GM18519 (cell line): ENCODE measurements around the gene GPR142.
"Not testable (repeated sequence)": the region's sequence is repeated elsewhere in the genome, so short reads cannot be mapped to it uniquely, and the experiment has no call there.

Source experiments
- ATAC-seq: cut with Tn5 transposase; IDR thresholded peaks from one replicate; pipeline ENCODE4 v1.9.1; 2021; ENCODE audit warnings: mild to moderate bottlenecking, moderate library complexity; ENCODE audit not compliant: unreplicated experiment, low FRiP score

Gene GPR142

GRCh38 chr17:74390680-74391653 lies 23.7 kb downstream of the GPR142 start:
- ATAC-seq: no peak

- ATAC-seq: no peak
Measured at GRCh38 chr17:74391771-74392170, 24.5 kb downstream of the GPR142 start.

- ATAC-seq: no peak
Measured at GRCh38 chr17:74392848-74393247, 25.5 kb downstream of the GPR142 start.

GRCh38 chr17:74393346-74393942 lies 26.1 kb downstream of the GPR142 start:
- ATAC-seq: no peak

GRCh38 chr17:74394275-74394950 lies 27.1 kb downstream of the GPR142 start:
- ATAC-seq: no peak

GRCh38 chr17:74394977-74395376 lies 27.7 kb downstream of the GPR142 start:
- no peak for ATAC-seq

GRCh38 chr17:74396567-74396966 lies 29.3 kb downstream of the GPR142 start:
- ATAC-seq: no peak

- no peak for ATAC-seq
Measured at GRCh38 chr17:74402048-74402447, 34.7 kb downstream of the GPR142 start.

- ATAC-seq: no peak
Measured at GRCh38 chr17:74403512-74404137, 36.3 kb downstream of the GPR142 start.

- no peak for ATAC-seq
Measured at GRCh38 chr17:74404218-74404617, 36.9 kb downstream of the GPR142 start.

GRCh38 chr17:74404789-74405188 lies 37.5 kb downstream of the GPR142 start:
- ATAC-seq: no peak

- not testable (repeated sequence) for ATAC-seq
Measured at GRCh38 chr17:74405311-74405710, 38.0 kb downstream of the GPR142 start.

GRCh38 chr17:74407384-74407783 lies 40.1 kb downstream of the GPR142 start:
- no peak for ATAC-seq

GRCh38 chr17:74408262-74408661 lies 41.0 kb downstream of the GPR142 start:
- no peak for ATAC-seq

GRCh38 chr17:74408815-74409214 lies 41.5 kb downstream of the GPR142 start:
- ATAC-seq: no peak

GRCh38 chr17:74410001-74410443 lies 42.7 kb downstream of the GPR142 start:
- ATAC-seq: no peak

GRCh38 chr17:74412581-74412980 lies 45.3 kb downstream of the GPR142 start:
- ATAC-seq: no peak

GRCh38 chr17:74413491-74413890 lies 46.2 kb downstream of the GPR142 start:
- ATAC-seq: no peak

- no peak for ATAC-seq
Measured at GRCh38 chr17:74414510-74414909, 47.2 kb downstream of the GPR142 start.

GRCh38 chr17:74415608-74416396 lies 48.5 kb downstream of the GPR142 start:
- ATAC-seq: no peak
